Liver (tissue), 9 donors: ENCODE measurements around the gene R3HCC1L. TPM values are rescaled to one million over a fixed set of nuclear protein-coding genes. Genes with fewer than 3 reads are reported as not detected.

ENCODE experiments used
- DNase-seq: peaks from one replicate; pipeline ENCODE4 v3.0.0-alpha.2; 2017; ENCODE audit warnings: low spot score
- H3K27ac ChIP-seq, 2 donors: one replicate each; pipeline ENCODE4 v1.7.0; 2013; ENCODE audit warnings: inconsistent platforms in 2 of 2, low read length in 2 of 2, control low read depth in 1 of 2, low read depth in 1 of 2, mild to moderate bottlenecking in 1 of 2
- H3K27me3 ChIP-seq, 4 donors: one replicate each; pipeline versions ENCODE4 v1.6.1 to v1.7.0; 2013; ENCODE audit warnings: low read length in 3 of 4, inconsistent platforms in 1 of 4, mild to moderate bottlenecking in 1 of 4, moderate library complexity in 1 of 4; ENCODE audit not compliant: control insufficient read depth in 4 of 4, insufficient read depth in 4 of 4
- H3K36me3 ChIP-seq, 4 donors: one replicate each; pipeline versions ENCODE4 v1.6.1 to v1.7.0; 2013; ENCODE audit warnings: low read length in 3 of 4, mild to moderate bottlenecking in 3 of 4, low read depth in 1 of 4, moderate library complexity in 1 of 4; ENCODE audit not compliant: control insufficient read depth in 4 of 4, insufficient read depth in 3 of 4
- H3K4me1 ChIP-seq, 4 donors: one replicate each; pipeline versions ENCODE4 v1.6.1 to v1.7.0; 2013; ENCODE audit warnings: low read length in 3 of 4, mild to moderate bottlenecking in 3 of 4, moderate library complexity in 1 of 4; ENCODE audit not compliant: control insufficient read depth in 4 of 4, insufficient read depth in 4 of 4
- H3K4me3 ChIP-seq, 3 donors: one replicate each; pipeline versions ENCODE4 v1.6.1 to v1.7.0; 2013; ENCODE audit warnings: low read length in 3 of 3, control low read depth in 1 of 3, low read depth in 1 of 3, mild to moderate bottlenecking in 1 of 3
- H3K9ac ChIP-seq, 2 donors: one replicate each; pipeline ENCODE4 v1.7.0; 2013; ENCODE audit warnings: low read length in 2 of 2, mild to moderate bottlenecking in 2 of 2, moderate library complexity in 2 of 2, control low read depth in 1 of 2, low read depth in 1 of 2
- H3K9me3 ChIP-seq, 4 donors: one replicate each; pipeline versions ENCODE4 v1.6.1 to v1.7.0; 2013; ENCODE audit warnings: low read length in 3 of 4; ENCODE audit not compliant: control insufficient read depth in 4 of 4
- CTCF ChIP-seq: fragments of 150-350 bp; IDR thresholded peaks from 2 replicates; pipeline ENCODE4 v1.5.1; 2017; ENCODE audit warnings: improper control_type of control experiment, low read depth, low read length; ENCODE audit not compliant: missing input control
- EGR1 ChIP-seq, 2 donors: IDR thresholded peaks; 2 replicates each; pipeline ENCODE4 v1.6.1; 2016 to 2018; ENCODE audit warnings: antibody characterized with exemption in 2 of 2, low read depth in 2 of 2
- FOXA1 ChIP-seq: IDR thresholded peaks from 2 replicates; pipeline ENCODE4 v1.6.1; 2016; ENCODE audit warnings: antibody characterized with exemption
- FOXA2 ChIP-seq: IDR thresholded peaks from 2 replicates; pipeline ENCODE4 v1.6.1; 2016; ENCODE audit warnings: antibody characterized with exemption
- GABPA ChIP-seq, 2 donors: IDR thresholded peaks in 1 of 2; conservative IDR thresholded peaks in 1 of 2; 2 replicates each; pipeline ENCODE4 v1.6.1; 2016; ENCODE audit warnings: antibody characterized with exemption in 2 of 2, mild to moderate bottlenecking in 1 of 2, moderate library complexity in 1 of 2
- HNF4A ChIP-seq, 2 donors: conservative IDR thresholded peaks; 2 replicates each; pipeline ENCODE4 v1.6.1; 2016; ENCODE audit warnings: antibody characterized with exemption in 2 of 2, mild to moderate bottlenecking in 2 of 2
- HNF4G ChIP-seq: IDR thresholded peaks from 2 replicates; pipeline ENCODE4 v1.6.1; 2016; ENCODE audit warnings: antibody characterized with exemption
- JUND ChIP-seq, 2 donors: IDR thresholded peaks; 2 replicates each; pipeline ENCODE4 v1.6.1; 2016; ENCODE audit warnings: antibody characterized with exemption in 2 of 2
- MAX ChIP-seq: IDR thresholded peaks from 2 replicates; pipeline ENCODE4 v1.6.1; 2016; ENCODE audit warnings: antibody characterized with exemption
- NR2F2 ChIP-seq: IDR thresholded peaks from 2 replicates; pipeline ENCODE4 v1.6.1; 2016; ENCODE audit warnings: antibody characterized with exemption
- RAD21 ChIP-seq, 2 donors: IDR thresholded peaks; 2 replicates each; pipeline ENCODE4 v1.6.1; 2016; ENCODE audit warnings: antibody characterized with exemption in 2 of 2, mild to moderate bottlenecking in 2 of 2
- RXRA ChIP-seq, 2 donors: IDR thresholded peaks; 2 replicates each; pipeline ENCODE4 v1.6.1; 2017 to 2018; ENCODE audit warnings: antibody characterized with exemption in 2 of 2, mild to moderate bottlenecking in 1 of 2
- SP1 ChIP-seq: IDR thresholded peaks from 2 replicates; pipeline ENCODE4 v1.6.1; 2018; ENCODE audit warnings: antibody characterized with exemption, mild to moderate bottlenecking
- TAF1 ChIP-seq: conservative IDR thresholded peaks from 2 replicates; pipeline ENCODE4 v1.6.1; 2016; ENCODE audit warnings: antibody characterized with exemption, mild to moderate bottlenecking
- YY1 ChIP-seq: IDR thresholded peaks from 2 replicates; pipeline ENCODE4 v1.6.1; 2016; ENCODE audit warnings: antibody characterized with exemption, mild to moderate bottlenecking
- ZBTB33 ChIP-seq: IDR thresholded peaks from 2 replicates; pipeline ENCODE4 v1.6.1; 2016; ENCODE audit warnings: antibody characterized with exemption
- WGBS: extraction: QIAGEN DNeasy Blood & Tissue Kit; methylation state at CpG from one replicate; pipeline ENCODE4 v1.1.7; 2013; 5-methylcytosine and 5-hydroxymethylcytosine counted together
- polyA plus RNA-seq, 2 donors: library from polyadenylated mRNA; stranded (reverse) in 1 of 2; unstranded in 1 of 2; fragments of 200-250 nt in 1 of 2; fragments of >200 nt in 1 of 2; fragmentation: Nextera tagmentation in 1 of 2; extraction: Ambion mirVana in 1 of 2; gene quantifications; one replicate each; pipeline versions ENCODE4 v1.2.1 to v1.2.3, GENCODE V29; 2013 to 2015
- total RNA-seq, 2 donors: library from RNA; depleted of rRNA; stranded (reverse); fragments of >200 nt; gene quantifications; one replicate each; pipeline ENCODE4 v1.2.3, GENCODE V29; 2014
- TF ChIP-seq, protein P1 (sequence below): IDR thresholded peaks from 2 replicates; pipeline ENCODE4 v1.6.1; 2016; ENCODE audit warnings: antibody characterized with exemption, mild to moderate bottlenecking
- TF ChIP-seq, protein P2 (sequence below): IDR thresholded peaks from 2 replicates; pipeline ENCODE4 v1.6.1; 2016; ENCODE audit warnings: antibody characterized with exemption
- donor health status: healthy.
- donor health status: healthy.
- donor health status: healthy.
- donor health status: healthy.
- donor health status: healthy.

The R3HCC1L gene
- total and polyA plus RNA-seq, 4 donors, result 3.2 to 11.2 (median 7.4) TPM

- no peak for TF ChIP-seq MAX
- no peak for TF ChIP-seq TAF1
- TF ChIP-seq, protein P1, sequence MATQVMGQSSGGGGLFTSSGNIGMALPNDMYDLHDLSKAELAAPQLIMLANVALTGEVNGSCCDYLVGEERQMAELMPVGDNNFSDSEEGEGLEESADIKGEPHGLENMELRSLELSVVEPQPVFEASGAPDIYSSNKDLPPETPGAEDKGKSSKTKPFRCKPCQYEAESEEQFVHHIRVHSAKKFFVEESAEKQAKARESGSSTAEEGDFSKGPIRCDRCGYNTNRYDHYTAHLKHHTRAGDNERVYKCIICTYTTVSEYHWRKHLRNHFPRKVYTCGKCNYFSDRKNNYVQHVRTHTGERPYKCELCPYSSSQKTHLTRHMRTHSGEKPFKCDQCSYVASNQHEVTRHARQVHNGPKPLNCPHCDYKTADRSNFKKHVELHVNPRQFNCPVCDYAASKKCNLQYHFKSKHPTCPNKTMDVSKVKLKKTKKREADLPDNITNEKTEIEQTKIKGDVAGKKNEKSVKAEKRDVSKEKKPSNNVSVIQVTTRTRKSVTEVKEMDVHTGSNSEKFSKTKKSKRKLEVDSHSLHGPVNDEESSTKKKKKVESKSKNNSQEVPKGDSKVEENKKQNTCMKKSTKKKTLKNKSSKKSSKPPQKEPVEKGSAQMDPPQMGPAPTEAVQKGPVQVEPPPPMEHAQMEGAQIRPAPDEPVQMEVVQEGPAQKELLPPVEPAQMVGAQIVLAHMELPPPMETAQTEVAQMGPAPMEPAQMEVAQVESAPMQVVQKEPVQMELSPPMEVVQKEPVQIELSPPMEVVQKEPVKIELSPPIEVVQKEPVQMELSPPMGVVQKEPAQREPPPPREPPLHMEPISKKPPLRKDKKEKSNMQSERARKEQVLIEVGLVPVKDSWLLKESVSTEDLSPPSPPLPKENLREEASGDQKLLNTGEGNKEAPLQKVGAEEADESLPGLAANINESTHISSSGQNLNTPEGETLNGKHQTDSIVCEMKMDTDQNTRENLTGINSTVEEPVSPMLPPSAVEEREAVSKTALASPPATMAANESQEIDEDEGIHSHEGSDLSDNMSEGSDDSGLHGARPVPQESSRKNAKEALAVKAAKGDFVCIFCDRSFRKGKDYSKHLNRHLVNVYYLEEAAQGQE, result peak; percentile 28
- TF ChIP-seq FOXA1, result no peak
- TF ChIP-seq SP1, result no peak
- H3K9ac ChIP-seq, result no peak overlapping the region
- H3K36me3 ChIP-seq, result no peaks in the 10 kb centered on the region
- no peak for DNase-seq
- H3K27ac ChIP-seq, result no peak overlapping the region
- H3K27me3 ChIP-seq, result peaks cover 0 to 4% (median 3%) of the 10 kb centered on the region in 4 donors
- no peaks in the 10 kb centered on the region for H3K4me1 ChIP-seq
- no peaks in the 10 kb centered on the region for H3K9me3 ChIP-seq
- no peak overlapping the region for H3K4me3 ChIP-seq
- WGBS, result 69% methylated on average over 14 of the region's 14 CpGs
These were observed 47.4 kb upstream of the R3HCC1L start for GRCh38 chr10:98086837-98087708.

- no peak for DNase-seq
- no peak overlapping the region for H3K4me3 ChIP-seq
- H3K36me3 ChIP-seq, result no peaks in the 10 kb centered on the region
- H3K27ac ChIP-seq, result no peak overlapping the region
- TF ChIP-seq, protein P1, result no peak
- TF ChIP-seq TAF1 (no peak), CTCF (no peak), NR2F2 (no peak), EGR1 (IDR thresholded peaks at IDR 0.05; ENCODE audit: low read depth in 2 of 2) (no peak), JUND (IDR thresholded peaks at IDR 0.05) (no peak), SP1 (no peak), RXRA (IDR thresholded peaks at IDR 0.05) (no peak), HNF4A (conservative IDR thresholded peaks at IDR 0.05) (no peak), HNF4G (no peak), MAX (no peak), FOXA1 (no peak), FOXA2 (no peak), YY1 (no peak), GABPA (IDR thresholded peaks at IDR 0.05 in 1 of 2, conservative IDR thresholded peaks at IDR 0.05 in 1 of 2) (no peak), ZBTB33 (no peak), RAD21 (IDR thresholded peaks at IDR 0.05) (no peak)
- TF ChIP-seq, protein P2, sequence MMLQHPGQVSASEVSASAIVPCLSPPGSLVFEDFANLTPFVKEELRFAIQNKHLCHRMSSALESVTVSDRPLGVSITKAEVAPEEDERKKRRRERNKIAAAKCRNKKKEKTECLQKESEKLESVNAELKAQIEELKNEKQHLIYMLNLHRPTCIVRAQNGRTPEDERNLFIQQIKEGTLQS, result no peak
- WGBS, result 69% methylated on average over 7 of the region's 7 CpGs
- H3K9me3 ChIP-seq, result no peaks in the 10 kb centered on the region
- H3K9ac ChIP-seq, result no peak overlapping the region
- no peaks in the 10 kb centered on the region for H3K4me1 ChIP-seq
- H3K27me3 ChIP-seq, result peaks cover 0 to 4% (median 3%) of the 10 kb centered on the region in 4 donors
These were observed 46.1 kb upstream of the R3HCC1L start for GRCh38 chr10:98088186-98088971.
